AG04450 (cell line): ENCODE data around the gene LILRA2. TPM values are rescaled to one million over a fixed set of nuclear protein-coding genes. Genes with fewer than 3 reads are reported as not detected.
"Not testable (repeated sequence)": the region's sequence is repeated elsewhere in the genome, so short reads cannot be mapped to it uniquely, and the experiment has no call there.

Experiments
- CTCF ChIA-PET: fragments of 300-600, 350-600 bp; formaldehyde crosslinking; extraction: SDS; loops from one replicate; lab custom pipeline; 2022; ENCODE audit warnings: antibody characterized with exemption, inconsistent platforms; lab: Charles Lee
- POLR2A ChIA-PET: fragments of 350-600 bp; formaldehyde crosslinking; extraction: SDS; loops from one replicate; lab custom pipeline; 2021; ENCODE audit warnings: antibody characterized with exemption, inconsistent platforms; lab: Yijun Ruan, JAX
- DNase-seq: peaks from one replicate; pipeline ENCODE4 v3.0.0-alpha.2; 2011; ENCODE audit warnings: low read depth, low spot score
- H3K27ac ChIP-seq: one replicate; pipeline ENCODE4 v1.5.1; 2012; ENCODE audit warnings: low read depth, low read length, control low read depth
- H3K27me3 ChIP-seq: one replicate; pipeline ENCODE4 v1.6.0; 2012; ENCODE audit warnings: low read length; ENCODE audit not compliant: control insufficient read depth, insufficient read depth
- H3K4me3 ChIP-seq: 2 replicates; pipeline ENCODE4 v1.5.1; 2011; ENCODE audit warnings: mild to moderate bottlenecking, low read depth, low read length, control low read depth
- H3K9me3 ChIP-seq: 2 replicates; pipeline ENCODE4 v1.5.1; 2012; ENCODE audit warnings: low read length; ENCODE audit not compliant: control insufficient read depth, insufficient read depth
- CTCF ChIP-seq: IDR thresholded peaks from 2 replicates; pipeline ENCODE4 v1.5.1; 2011; ENCODE audit warnings: low read depth, low read length, control low read depth, inconsistent platforms
- polyA plus RNA-seq: library from polyadenylated mRNA; depleted of rRNA; stranded (reverse); fragments of >200 nt; gene quantifications from 2 replicates; pipeline ENCODE4 v1.2.3, GENCODE V29; 2011

The LILRA2 gene
- polyA plus RNA-seq, 1 experiment: not detected

GRCh38 chr19:54561840-54562239 lies 11.8 kb upstream of the LILRA2 start:
- peaks cover 35% of the 10 kb centered on the region for H3K9me3 ChIP-seq
- TF ChIP-seq CTCF: no peak
- no peaks in the 10 kb centered on the region for H3K27me3 ChIP-seq
- H3K27ac ChIP-seq: no peak overlapping the region
- ChIA-PET CTCF (no interaction called here), POLR2A (no interaction called here)
- H3K4me3 ChIP-seq: no peak overlapping the region
- no peak for DNase-seq

GRCh38 chr19:54563206-54563605 lies 10.4 kb upstream of the LILRA2 start:
- CTCF ChIA-PET, H3K27me3 ChIP-seq, DNase-seq, H3K27ac ChIP-seq, POLR2A ChIA-PET, H3K4me3 ChIP-seq: not testable (repeated sequence)
- H3K9me3 ChIP-seq: peaks cover 31% of the 10 kb centered on the region

GRCh38 chr19:54570316-54570715 lies 3.3 kb upstream of the LILRA2 start:
- no peak for DNase-seq
- no peak for TF ChIP-seq CTCF
- ChIA-PET POLR2A (no interaction called here), CTCF (no interaction called here)
- no peak overlapping the region for H3K27ac ChIP-seq
- H3K27me3 ChIP-seq: no peaks in the 10 kb centered on the region
- H3K9me3 ChIP-seq: peaks cover 48% of the 10 kb centered on the region
- no peak overlapping the region for H3K4me3 ChIP-seq

- POLR2A ChIA-PET, H3K27ac ChIP-seq, CTCF ChIA-PET: not testable (repeated sequence)
Measured at GRCh38 chr19:54571715-54572615, 1.6 kb upstream of the LILRA2 start.

GRCh38 chr19:54572696-54573311 lies 786 bp upstream of the LILRA2 start:
- POLR2A ChIA-PET: no interaction called here
- Histone ChIP-seq H3K27ac (no peak overlapping the region), H3K27me3 (no peaks in the 10 kb centered on the region), H3K4me3 (no peak overlapping the region), H3K9me3 (peaks cover 70% of the 10 kb centered on the region)
- CTCF ChIA-PET: no interaction called here
- TF ChIP-seq CTCF: no peak
- DNase-seq: no peak

More at GRCh38 chr19:54571715-54572615, 1.6 kb upstream of the LILRA2 start:
- H3K9me3 ChIP-seq: peaks cover 64% of the 10 kb centered on the region
- H3K27me3 ChIP-seq, DNase-seq, H3K4me3 ChIP-seq: not testable (repeated sequence)

GRCh38 chr19:54574051-54574450 lies 461 bp downstream of the LILRA2 start:
- Histone ChIP-seq H3K9me3 (peaks cover 70% of the 10 kb centered on the region), H3K27ac (no peak overlapping the region), H3K4me3 (no peak overlapping the region), H3K27me3 (no peaks in the 10 kb centered on the region)
- CTCF ChIA-PET: no interaction called here
- no peak for TF ChIP-seq CTCF
- no peak for DNase-seq
- POLR2A ChIA-PET: no interaction called here
